8988T (cell line): ENCODE data around the gene KRTAP10-6.
"Not testable (repeated sequence)": the region's sequence is repeated elsewhere in the genome, so short reads cannot be mapped to it uniquely, and the experiment has no call there.

Source experiments
- DNase-seq: peaks from one replicate; pipeline ENCODE4 v3.0.0; 2011

KRTAP10-6 gene

GRCh38 chr21:44555200-44555875 is 37.0 kb downstream of the KRTAP10-6 start:
- DNase-seq = no peak

- DNase-seq = no peak
These were observed 39.6 kb downstream of the KRTAP10-6 start for GRCh38 chr21:44552681-44553080.

- no peak for DNase-seq
These were observed 40.2 kb downstream of the KRTAP10-6 start for GRCh38 chr21:44552136-44552535.

- DNase-seq = no peak
These were observed 40.9 kb downstream of the KRTAP10-6 start, which contains the start of gene KRTAP10-2 for GRCh38 chr21:44551340-44551961. Gene KRTAP10-2, minus strand, starts transcription at chr21:44551505. Its CDS starts 47 bp downstream, at chr21:44551458.

DNA sequence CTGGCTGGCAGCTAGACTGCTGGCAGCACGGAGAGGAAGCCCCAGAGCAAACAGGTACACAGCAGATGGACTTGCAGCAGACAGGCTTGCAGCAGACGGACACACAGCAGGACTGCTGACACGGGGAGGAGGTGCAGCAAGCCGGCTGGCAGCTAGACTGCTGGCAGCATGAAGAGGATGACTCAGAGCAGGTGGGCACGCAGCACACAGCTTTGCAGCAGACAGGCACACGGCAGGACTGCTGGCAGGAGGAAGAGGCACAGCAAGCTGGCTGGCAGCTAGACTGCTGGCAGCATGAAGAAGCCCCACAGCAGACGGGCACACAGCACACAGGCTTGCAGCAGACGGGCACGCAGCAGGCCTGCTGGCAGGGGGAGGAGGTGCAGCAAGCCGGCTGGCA is 41.5 kb downstream of the KRTAP10-6 start:
- no peak for DNase-seq

- DNase-seq = not testable (repeated sequence)
These were observed 42.0 kb downstream of the KRTAP10-6 start for GRCh38 chr21:44550285-44550684.

- DNase-seq = no peak
These were observed 42.6 kb downstream of the KRTAP10-6 start for GRCh38 chr21:44549525-44550211.

- no peak for DNase-seq
These were observed 43.4 kb downstream of the KRTAP10-6 start for GRCh38 chr21:44548922-44549321.

- DNase-seq = no peak
These were observed 43.9 kb downstream of the KRTAP10-6 start for GRCh38 chr21:44548381-44548780.

- no peak for DNase-seq
These were observed 44.5 kb downstream of the KRTAP10-6 start for GRCh38 chr21:44547656-44548331.

DNA sequence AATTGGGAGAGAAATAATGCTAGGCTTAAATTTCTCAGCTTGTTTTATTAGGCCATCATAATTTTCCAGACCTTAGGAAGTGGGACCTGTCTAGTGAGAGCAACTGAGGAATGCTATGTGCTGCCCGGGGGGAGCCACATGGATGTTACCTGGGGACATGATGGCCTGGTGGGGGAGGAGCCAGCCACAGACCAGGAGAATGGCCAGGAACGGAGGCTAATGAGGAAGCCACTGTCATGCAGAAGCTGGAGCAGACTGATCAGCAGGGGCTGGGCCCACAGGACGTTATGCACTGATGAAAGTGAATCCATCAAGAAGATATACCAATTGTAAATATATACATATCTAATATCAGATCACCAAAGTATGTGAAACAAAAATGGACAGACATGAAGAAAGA is 47.7 kb downstream of the KRTAP10-6 start:
- DNase-seq = no peak

GRCh38 chr21:44542716-44543115 is 49.6 kb downstream of the KRTAP10-6 start:
- DNase-seq = no peak
